SJCRH30 (cell line): ENCODE data around the gene KIF26B. TPM values are rescaled to one million over a fixed set of nuclear protein-coding genes. Genes with fewer than 3 reads are reported as not detected.
A peak's percentile ranks its signal among the peaks of the same experiment; 100 is the strongest.
"Not testable (repeated sequence)": the region's sequence is repeated elsewhere in the genome, so short reads cannot be mapped to it uniquely, and the experiment has no call there.

Experiments used
- DNase-seq, 2 experiments: peaks; one replicate each; pipeline ENCODE4 v3.0.0-alpha.2; 2015 to 2020
- H3K27ac ChIP-seq: fragments of 250-450 bp; sonication (Bioruptor Pico); 2 replicates; pipeline ENCODE4 v1.5.1; 2020; ENCODE audit warnings: mild to moderate bottlenecking, moderate library complexity
- H3K27me3 ChIP-seq: fragments of 250-450 bp; sonication (Bioruptor Pico); 2 replicates; pipeline ENCODE4 v1.5.1; 2020; ENCODE audit warnings: mild to moderate bottlenecking, moderate library complexity
- H3K36me3 ChIP-seq: fragments of 250-450 bp; sonication (Bioruptor Pico); 2 replicates; pipeline ENCODE4 v1.5.1; 2020; ENCODE audit warnings: mild to moderate bottlenecking, moderate library complexity
- H3K4me1 ChIP-seq: fragments of 250-450 bp; sonication (Bioruptor Pico); 2 replicates; pipeline ENCODE4 v1.5.1; 2020; ENCODE audit warnings: mild to moderate bottlenecking, moderate library complexity
- H3K4me3 ChIP-seq: fragments of 250-450 bp; sonication (Bioruptor Pico); 2 replicates; pipeline ENCODE4 v1.5.1; 2020; ENCODE audit warnings: mild to moderate bottlenecking, moderate library complexity
- H3K9me3 ChIP-seq: fragments of 250-450 bp; sonication (Bioruptor Pico); replicated peaks from 2 replicates; pipeline ENCODE4 v1.5.1; 2020; ENCODE audit warnings: mild to moderate bottlenecking, moderate library complexity
- total RNA-seq: library from RNA; depleted of rRNA; stranded (reverse); fragments of >200 nt; shearing (Covaris generic); gene quantifications from 2 replicates; pipeline ENCODE4 v1.2.3, GENCODE V29; 2014

The KIF26B gene
- total RNA-seq, 1 experiment from 2014 or later: 14.4 TPM

- H3K27me3 ChIP-seq: no peaks in the 10 kb centered on the region
- no peak overlapping the region for H3K27ac ChIP-seq
- H3K9me3 ChIP-seq: no peaks in the 10 kb centered on the region
- no peak overlapping the region for H3K4me3 ChIP-seq
- no peaks in the 10 kb centered on the region for H3K36me3 ChIP-seq
- H3K4me1 ChIP-seq: no peaks in the 10 kb centered on the region
- no peak for DNase-seq
These were observed 198.6 kb downstream of the KIF26B start for GRCh38 chr1:245353411-245353810.

- Histone ChIP-seq H3K4me3 (no peak overlapping the region), H3K36me3 (no peaks in the 10 kb centered on the region), H3K27ac (no peak overlapping the region), H3K4me1 (no peaks in the 10 kb centered on the region), H3K27me3 (no peaks in the 10 kb centered on the region), H3K9me3 (no peaks in the 10 kb centered on the region)
- DNase-seq: no peak
These were observed 199.4 kb downstream of the KIF26B start for GRCh38 chr1:245353915-245354775.

DNA sequence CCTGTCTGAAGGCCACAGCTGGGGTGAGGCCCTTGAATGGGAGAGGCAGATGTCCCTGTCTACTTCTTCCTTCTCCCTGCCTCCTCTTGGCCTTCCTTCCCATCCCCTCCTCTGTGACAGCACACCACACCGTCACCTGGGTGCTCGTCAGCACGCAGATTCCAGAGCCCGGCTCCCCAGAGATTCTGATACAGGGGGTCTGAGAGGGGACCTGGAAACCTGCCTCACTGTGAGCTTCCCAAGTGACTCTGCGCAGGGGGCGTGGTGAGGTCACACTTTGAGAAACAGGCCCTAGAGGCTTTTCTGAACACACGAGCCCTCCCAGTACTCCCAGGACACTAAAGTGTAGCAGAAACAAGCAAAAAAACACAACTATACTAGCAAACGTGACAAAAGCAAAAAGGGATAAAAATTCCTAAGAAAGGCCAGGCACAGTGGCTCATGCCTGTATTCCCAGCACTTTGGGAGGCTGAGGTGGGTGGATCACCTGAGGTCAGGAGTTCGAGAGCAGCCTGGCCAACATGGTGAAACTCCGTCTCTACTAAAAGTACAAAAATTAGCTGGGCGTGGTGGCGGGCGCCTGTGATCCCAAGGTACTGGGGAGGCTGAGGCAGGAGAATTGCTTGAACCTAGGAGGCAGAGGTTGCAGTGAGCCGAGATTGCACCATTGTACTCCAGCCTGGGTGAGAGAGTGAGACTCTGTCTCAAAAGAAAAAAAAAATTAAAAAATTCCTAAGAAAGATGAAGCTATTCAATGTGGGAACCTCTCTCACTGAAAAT is 201.3 kb downstream of the KIF26B start:
- not testable (repeated sequence) for H3K27ac ChIP-seq, H3K4me3 ChIP-seq, H3K36me3 ChIP-seq, H3K4me1 ChIP-seq, DNase-seq, H3K9me3 ChIP-seq, H3K27me3 ChIP-seq

- no peaks in the 10 kb centered on the region for H3K9me3 ChIP-seq
- H3K4me3 ChIP-seq: no peak overlapping the region
- no peaks in the 10 kb centered on the region for H3K27me3 ChIP-seq
- no peaks in the 10 kb centered on the region for H3K36me3 ChIP-seq
- DNase-seq: no peak
- no peak overlapping the region for H3K27ac ChIP-seq
- peaks cover 5% of the 10 kb centered on the region for H3K4me1 ChIP-seq
These were observed 202.3 kb downstream of the KIF26B start for GRCh38 chr1:245356891-245357585.

DNA sequence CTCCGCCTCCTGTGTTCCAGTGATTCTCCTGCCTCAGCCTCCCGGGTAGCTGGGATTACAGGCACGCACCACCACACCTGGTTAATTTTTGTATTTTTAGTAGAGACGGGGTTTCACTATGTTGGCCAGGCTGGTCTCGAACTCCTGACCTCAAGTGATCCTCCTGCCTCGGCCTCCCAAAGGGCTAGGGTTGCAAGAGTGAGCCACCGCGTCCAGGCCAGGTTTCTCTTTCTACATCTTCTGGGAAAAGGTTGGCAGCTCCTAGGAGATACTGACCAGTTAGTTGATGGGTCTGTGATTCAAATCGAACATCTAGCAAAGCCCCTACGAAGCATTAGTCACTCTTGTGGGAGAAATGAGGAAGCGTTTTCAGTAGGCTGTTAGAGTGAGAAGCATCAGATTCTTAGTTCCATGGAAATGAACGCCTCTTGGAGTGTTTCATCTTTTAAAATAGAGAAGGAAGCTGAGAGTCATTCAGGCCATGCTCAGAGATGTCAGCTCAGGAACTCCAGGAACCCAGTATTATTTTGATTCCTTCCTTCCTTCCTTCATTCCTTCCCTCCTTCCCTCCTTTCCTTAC is 204.4 kb downstream of the KIF26B start:
- DNase-seq, H3K36me3 ChIP-seq, H3K4me3 ChIP-seq, H3K27me3 ChIP-seq, H3K9me3 ChIP-seq, H3K27ac ChIP-seq, H3K4me1 ChIP-seq: not testable (repeated sequence)

DNA sequence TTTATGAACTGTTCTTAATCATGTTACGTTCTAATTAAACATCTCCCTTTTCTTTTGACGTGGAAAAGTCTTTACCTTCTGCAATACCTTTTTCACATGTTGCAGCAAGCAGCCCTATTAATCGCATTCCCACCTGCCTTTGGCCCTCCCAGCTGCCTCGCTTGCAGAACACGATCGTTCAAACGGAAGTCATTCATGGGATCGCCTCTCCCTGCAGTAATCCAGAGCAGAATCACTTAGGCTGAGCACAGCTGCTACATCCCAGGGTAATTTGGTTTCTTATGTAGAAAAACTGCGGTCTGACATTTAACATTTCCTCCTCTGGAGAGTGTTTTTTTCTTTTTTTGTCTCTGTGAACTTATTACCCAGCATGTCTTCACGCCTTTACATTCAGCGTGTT is 206.3 kb downstream of the KIF26B start:
- H3K27me3 ChIP-seq: no peaks in the 10 kb centered on the region
- DNase-seq: peak; percentile 52 to 74
- H3K4me1 ChIP-seq: peaks cover 14% of the 10 kb centered on the region
- no peaks in the 10 kb centered on the region for H3K36me3 ChIP-seq
- peak overlapping the region; percentile 9; the same call in 1 of the 2 replicates for H3K27ac ChIP-seq
- no peaks in the 10 kb centered on the region for H3K9me3 ChIP-seq
- H3K4me3 ChIP-seq: no peak overlapping the region

DNA sequence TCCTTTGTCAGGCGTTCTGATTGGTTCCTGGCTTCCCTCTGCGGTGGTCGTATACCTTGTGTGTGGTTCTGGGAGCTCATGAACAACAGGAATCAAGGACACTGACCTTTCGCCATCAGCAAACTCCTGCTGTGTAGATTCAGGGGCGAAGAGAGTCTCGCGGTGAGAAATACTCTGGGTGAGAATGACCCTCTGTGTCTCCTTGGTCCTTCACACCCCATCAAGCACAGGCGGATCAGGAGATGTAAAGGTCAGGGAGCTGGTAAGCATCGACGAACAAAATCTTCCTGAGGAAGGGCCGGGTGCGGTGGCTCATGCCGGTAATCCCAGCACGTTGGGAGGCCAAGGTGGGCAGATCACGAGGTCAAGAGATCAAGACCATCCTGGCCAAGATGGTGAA is 207.2 kb downstream of the KIF26B start:
- H3K27me3 ChIP-seq: no peaks in the 10 kb centered on the region
- H3K4me3 ChIP-seq: no peak overlapping the region
- H3K4me1 ChIP-seq: peaks cover 14% of the 10 kb centered on the region
- H3K9me3 ChIP-seq: no peaks in the 10 kb centered on the region
- H3K36me3 ChIP-seq: no peaks in the 10 kb centered on the region
- no peak for DNase-seq
- no peak overlapping the region for H3K27ac ChIP-seq

DNA sequence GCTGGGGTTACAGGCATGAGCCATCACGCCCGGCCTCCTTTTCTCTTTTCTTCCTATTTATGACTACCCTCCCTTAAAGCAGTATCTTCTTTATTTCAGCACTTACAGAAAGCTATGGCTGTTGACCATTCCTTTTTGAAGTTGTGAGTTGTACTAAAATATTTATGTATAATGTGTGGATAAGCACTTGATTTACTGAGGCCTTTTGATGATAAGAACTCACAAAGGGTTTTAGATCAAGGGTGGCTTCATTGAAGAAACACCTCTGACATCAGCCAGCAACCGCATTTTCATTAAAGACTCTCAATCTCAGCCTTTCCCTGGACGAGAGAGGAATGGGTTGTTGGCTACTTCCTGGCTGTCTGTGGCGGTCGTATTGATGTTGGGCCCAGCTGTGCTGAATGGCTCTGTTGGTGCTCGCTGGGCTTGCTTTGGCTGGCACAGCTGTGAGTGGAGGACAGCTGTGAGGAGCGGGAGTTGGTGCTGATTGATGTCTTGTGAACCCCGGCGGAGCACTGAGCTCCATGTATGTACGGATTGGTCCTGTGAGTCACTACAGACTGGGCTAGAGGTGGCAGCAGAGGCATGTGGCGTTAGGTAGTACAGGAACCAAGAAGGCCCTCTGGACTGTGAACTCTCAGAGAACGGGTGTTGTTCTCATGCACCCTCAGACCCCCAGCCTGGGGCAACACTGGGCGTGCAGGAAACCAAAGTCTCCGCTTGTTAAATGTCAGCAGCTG is 208.8 kb downstream of the KIF26B start:
- no peaks in the 10 kb centered on the region for H3K9me3 ChIP-seq
- H3K27ac ChIP-seq: peak overlapping the region; percentile 50
- peak; percentile 94 to 97 for DNase-seq

GRCh38 chr1:245365095-245366020 is 210.6 kb downstream of the KIF26B start:
- no peak for DNase-seq
- peaks cover 4% of the 10 kb centered on the region for H3K36me3 ChIP-seq
- H3K27ac ChIP-seq: no peak overlapping the region
- no peak overlapping the region for H3K4me3 ChIP-seq
- no peaks in the 10 kb centered on the region for H3K27me3 ChIP-seq
- no peaks in the 10 kb centered on the region for H3K9me3 ChIP-seq
- peaks cover 14% of the 10 kb centered on the region for H3K4me1 ChIP-seq

More for the DNA sequence above, 208.8 kb downstream of the KIF26B start:
- Histone ChIP-seq H3K4me1 (peaks cover 14% of the 10 kb centered on the region), H3K36me3 (peaks cover 2% of the 10 kb centered on the region), H3K27me3 (no peaks in the 10 kb centered on the region), H3K4me3 (no peak overlapping the region)

- Histone ChIP-seq H3K36me3 (peaks cover 13% of the 10 kb centered on the region), H3K4me1 (peaks cover 12% of the 10 kb centered on the region), H3K9me3 (no peaks in the 10 kb centered on the region), H3K27me3 (no peaks in the 10 kb centered on the region), H3K4me3 (no peak overlapping the region), H3K27ac (no peak overlapping the region)
- no peak for DNase-seq
These were observed 212.1 kb downstream of the KIF26B start for GRCh38 chr1:245366886-245367285.

DNA sequence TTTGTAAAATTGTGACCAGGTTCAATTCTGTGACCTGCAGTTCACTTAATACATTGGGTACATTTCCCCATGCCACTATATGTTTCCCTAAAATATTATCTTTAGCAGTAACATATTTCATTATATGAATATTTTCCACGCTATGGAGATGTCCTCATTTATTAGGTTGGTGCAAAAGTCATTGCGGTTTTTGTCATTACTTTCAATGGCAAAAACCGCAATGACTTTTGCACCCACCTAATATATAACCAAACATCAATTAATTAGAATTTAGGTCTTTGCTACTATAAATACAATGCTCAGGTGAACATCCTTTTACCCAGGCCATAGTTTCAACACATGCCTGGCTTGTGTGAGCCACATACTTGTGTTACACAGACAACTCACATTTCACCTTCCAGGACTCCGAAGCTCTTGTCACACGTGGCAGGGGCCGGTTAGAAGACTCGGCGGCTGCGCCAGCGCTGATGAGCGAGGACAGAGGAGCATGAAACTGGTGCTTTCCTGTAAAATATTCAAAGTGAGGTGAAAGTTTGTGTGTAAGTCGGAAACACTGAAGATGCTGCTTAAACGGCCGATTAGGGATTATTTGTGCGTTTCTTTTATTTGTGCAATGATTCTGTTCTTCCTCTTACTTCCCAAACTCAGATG is 215.5 kb downstream of the KIF26B start:
- Histone ChIP-seq H3K4me1 (peaks cover 3% of the 10 kb centered on the region; the same call in 1 of the 2 replicates), H3K4me3 (no peak overlapping the region), H3K27ac (no peak overlapping the region), H3K36me3 (peaks cover 13% of the 10 kb centered on the region), H3K27me3 (no peaks in the 10 kb centered on the region), H3K9me3 (no peaks in the 10 kb centered on the region)
- DNase-seq: no peak

GRCh38 chr1:245370905-245371581 is 216.3 kb downstream of the KIF26B start:
- H3K36me3 ChIP-seq: peaks cover 13% of the 10 kb centered on the region
- no peaks in the 10 kb centered on the region for H3K27me3 ChIP-seq
- peaks cover 3% of the 10 kb centered on the region; the same call in 1 of the 2 replicates for H3K4me1 ChIP-seq
- DNase-seq: peak; percentile 38 to 42
- H3K27ac ChIP-seq: no peak overlapping the region
- H3K9me3 ChIP-seq: no peaks in the 10 kb centered on the region
- no peak overlapping the region for H3K4me3 ChIP-seq
